Measurements from ENCODE around the gene AUTS2.

AUTS2 gene

GRCh38 chr7:69949122-69949521 lies 350.8 kb downstream of the AUTS2 start:
- H3K4me3 ChIP-seq (ENCODE audit: low read depth, low read length), result no peak overlapping the region
- no peak for TF ChIP-seq CTCF (IDR thresholded peaks at IDR 0.05; ENCODE audit: borderline replicate concordance, insufficient read depth, low read depth, low read length)

GRCh38 chr7:69951458-69951857 lies 353.2 kb downstream of the AUTS2 start:
- TF ChIP-seq CTCF (IDR thresholded peaks at IDR 0.05; ENCODE audit: borderline replicate concordance, insufficient read depth, low read depth, low read length), result no peak
- H3K4me3 ChIP-seq (ENCODE audit: low read depth, low read length), result no peak overlapping the region

GRCh38 chr7:69953136-69954067 lies 355.1 kb downstream of the AUTS2 start:
- H3K4me3 ChIP-seq (ENCODE audit: low read depth, low read length), result no peak overlapping the region
- TF ChIP-seq CTCF (IDR thresholded peaks at IDR 0.05; ENCODE audit: borderline replicate concordance, insufficient read depth, low read depth, low read length), result no peak

- no peak for TF ChIP-seq CTCF (IDR thresholded peaks at IDR 0.05; ENCODE audit: borderline replicate concordance, insufficient read depth, low read depth, low read length)
- no peak overlapping the region for H3K4me3 ChIP-seq (ENCODE audit: low read depth, low read length)
Observed at GRCh38 chr7:69956541-69956940, 358.3 kb downstream of the AUTS2 start.

- no peak overlapping the region for H3K4me3 ChIP-seq (ENCODE audit: low read depth, low read length)
- TF ChIP-seq CTCF (IDR thresholded peaks at IDR 0.05; ENCODE audit: borderline replicate concordance, insufficient read depth, low read depth, low read length), result no peak
Observed at GRCh38 chr7:69957661-69958060, 359.4 kb downstream of the AUTS2 start.

GRCh38 chr7:69959789-69960499 lies 361.7 kb downstream of the AUTS2 start:
- no peak overlapping the region for H3K4me3 ChIP-seq (ENCODE audit: low read depth, low read length)
- TF ChIP-seq CTCF (IDR thresholded peaks at IDR 0.05; ENCODE audit: borderline replicate concordance, insufficient read depth, low read depth, low read length), result no peak

Measured in GM12875 (cell line).